ENCODE data around the gene CAPZB.

Gene CAPZB

DNA sequence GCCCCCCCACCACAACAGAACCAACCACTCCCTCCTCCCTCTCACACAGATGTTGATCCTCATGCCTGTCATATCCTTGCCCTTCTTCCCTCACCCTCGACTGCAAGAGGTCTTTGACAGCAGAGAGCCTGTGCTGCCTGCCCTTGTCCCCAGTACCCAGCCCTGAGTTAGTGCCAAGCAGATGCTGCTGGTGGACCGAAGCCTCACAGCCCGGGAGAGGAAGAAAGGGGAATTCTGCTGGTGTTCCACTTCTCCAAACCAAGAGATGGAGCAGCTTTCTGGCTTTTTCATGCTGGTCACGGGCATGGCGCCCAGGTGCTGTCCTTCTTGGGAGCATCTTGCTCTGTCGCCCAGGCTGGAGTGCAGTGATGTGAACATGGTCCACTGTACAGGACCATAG lies 104.1 kb downstream of the CAPZB start:
- no peak for DNase-seq

DNA sequence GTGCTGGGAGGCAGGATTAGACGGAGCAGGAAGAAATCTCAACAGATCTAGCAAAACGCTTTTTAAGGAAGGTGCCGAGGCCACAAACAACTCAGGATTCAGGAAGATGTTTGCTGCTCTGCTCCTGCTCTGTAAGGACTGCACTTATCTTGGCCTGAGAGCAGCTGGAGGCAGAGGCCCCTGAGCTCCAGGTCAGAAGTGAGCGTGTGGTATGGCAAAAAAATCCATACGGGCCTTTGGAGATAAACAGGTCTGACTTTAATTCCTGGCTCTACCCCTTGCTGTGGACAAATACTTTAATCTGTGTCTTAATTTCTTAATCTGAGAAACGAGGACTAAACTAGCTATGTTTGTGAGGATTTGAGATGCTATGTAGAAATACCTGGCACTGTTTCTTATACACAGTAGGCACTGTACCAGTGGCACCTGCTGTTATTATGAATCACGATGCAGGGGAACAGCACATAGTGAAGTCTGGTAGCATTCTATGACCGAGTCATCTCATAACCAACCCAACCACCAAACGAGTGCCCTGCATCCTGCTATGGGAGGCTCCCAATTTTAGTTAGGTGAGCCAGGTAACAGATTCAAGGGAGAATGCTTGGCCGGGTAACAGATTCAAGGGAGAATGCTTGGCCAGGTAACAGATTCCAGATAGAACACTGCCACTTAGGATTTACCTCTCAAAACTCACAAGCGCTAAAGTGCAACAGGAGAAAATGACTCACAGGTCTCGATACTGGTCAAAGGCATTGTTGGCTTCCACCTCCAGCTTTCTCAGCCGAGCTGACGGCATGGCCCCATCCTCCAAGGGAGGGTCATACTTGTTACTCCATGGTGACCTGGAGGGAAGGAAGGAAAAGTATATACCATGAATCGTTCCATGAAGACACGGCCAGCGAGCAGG lies 107.3 kb downstream of the CAPZB start:
- DNase-seq = no peak

DNA sequence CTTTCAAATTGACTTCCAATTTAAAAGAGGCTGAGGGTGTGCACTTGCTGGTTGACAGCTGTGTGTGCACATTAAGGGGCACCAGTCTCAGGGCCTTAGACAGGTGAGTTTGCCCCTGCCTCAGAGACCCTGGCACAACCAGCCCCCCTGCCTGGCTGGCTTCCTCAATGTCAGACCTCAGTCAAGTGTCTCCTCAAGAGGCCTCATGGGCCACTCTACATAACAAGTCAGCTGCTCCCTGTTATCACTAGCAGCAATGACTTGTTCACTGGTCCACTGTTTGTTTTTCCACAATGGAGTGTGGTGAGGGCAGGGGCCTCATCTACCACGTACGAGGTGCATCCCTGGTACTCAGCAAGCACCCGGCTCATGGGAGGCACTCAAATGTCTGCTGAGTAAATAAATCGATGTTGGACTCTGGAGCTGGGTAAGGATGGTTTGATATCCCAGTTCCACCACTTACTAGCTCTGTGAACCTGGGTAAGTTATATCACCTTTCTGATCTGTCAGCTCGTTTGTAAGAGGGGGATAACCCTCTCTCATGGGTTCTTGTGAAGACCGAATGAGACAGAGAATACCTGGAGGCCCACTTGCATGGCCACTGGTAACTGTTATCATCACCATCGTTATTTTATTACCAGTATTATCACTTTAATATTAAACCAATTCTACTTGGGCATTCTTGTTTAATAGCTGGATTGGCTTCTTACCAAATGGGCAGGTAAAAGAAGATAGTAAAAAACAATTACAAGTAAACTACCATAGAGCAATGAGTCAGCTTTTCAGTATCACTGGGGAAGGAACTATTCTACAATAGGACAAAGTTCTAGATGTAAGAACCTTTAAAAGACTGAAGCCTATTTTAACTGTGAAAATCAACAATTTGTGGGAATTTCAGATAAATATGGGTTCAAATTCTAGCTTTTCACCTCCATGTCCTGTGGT lies 108.6 kb downstream of the CAPZB start:
- DNase-seq = no peak

DNA sequence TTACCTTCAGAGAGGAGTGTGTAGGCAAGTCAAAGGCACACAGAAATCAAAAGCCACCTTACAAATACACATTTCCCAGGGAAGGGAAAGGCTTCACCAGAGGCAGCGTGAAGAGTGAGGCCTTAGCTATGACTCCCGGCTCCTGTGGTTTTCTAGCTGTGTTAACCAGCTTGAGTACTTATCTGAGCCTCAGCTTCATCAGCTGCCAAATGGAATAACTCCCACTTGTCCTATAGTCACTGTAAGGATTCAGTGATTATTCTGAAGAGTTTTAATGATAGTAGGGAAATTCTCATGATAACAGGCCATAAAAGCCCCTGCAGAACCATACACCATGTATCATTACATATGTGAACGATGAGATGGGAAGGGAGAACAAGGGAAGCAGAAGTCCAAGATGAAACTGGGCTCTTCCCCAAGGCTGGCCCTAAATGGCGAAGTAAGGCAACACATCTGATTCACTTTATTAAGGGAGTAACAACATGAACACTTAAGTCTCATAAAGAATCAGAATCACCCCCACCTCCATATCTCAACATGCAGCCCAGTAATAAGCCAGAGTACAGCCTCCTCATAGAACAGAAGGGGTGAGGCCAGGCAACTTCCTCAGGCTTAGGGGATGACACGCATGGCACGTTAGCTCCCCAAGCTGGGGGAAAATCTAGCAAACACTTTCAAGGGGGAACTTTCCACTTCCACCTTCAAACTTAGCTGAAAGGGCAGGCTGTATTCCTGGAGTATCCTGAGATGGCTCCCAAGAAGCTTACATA lies 109.5 kb downstream of the CAPZB start:
- DNase-seq = no peak

DNA sequence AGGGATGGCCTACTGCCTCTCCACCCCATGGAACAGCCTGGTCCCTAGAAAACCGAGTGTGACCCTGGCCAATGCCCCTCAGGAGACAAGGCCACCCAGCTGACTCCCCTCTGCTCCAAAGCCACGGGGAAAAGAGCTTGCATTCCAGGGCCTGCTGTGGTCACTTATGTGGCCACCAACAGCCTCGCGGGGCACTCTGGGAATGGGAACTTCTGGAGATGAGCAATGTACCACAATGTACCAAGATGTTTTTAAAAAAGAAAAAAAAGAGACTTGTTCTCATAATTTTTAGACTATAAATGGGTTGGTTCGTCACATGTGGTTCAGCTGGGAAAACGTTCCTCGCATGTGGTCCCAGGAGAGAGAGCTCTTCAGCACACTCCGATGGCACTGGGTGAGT lies 110.4 kb downstream of the CAPZB start:
- no peak for DNase-seq

DNA sequence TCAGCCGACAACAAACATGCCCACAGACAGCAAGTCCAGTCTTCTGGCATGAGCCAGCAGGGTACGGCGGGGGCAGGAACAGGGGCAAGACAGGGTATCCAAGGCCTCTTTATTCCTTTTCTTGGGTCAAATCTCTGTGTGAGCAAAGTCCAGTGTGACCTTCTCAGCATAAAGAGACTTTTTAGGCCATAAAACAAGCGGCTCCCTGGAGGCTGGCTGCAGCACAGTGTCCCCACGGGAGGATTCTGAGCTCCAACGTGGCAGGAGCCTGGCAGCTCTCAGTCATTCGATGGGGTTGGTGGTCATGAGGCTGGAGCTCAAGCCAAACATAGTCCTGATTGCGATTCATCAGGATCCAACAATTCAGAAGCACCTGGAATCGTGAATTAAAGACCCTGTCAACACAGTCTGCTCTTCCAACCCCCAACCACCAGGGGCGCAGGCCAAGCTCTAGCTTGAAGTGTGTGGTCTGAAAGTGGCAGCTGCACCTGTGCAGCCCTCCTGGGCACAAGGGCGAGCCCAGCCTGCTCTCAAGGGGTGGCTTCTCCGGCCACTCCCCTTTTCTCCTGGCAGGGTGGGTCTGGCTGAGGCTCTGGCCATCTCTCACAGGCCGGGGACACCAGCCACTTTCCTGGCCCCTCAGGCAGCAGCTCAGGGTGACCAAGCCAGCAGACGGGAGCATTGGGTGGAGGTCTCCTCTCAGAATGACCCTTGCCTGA lies 111.1 kb downstream of the CAPZB start:
- peak; percentile 41 for DNase-seq

DNA sequence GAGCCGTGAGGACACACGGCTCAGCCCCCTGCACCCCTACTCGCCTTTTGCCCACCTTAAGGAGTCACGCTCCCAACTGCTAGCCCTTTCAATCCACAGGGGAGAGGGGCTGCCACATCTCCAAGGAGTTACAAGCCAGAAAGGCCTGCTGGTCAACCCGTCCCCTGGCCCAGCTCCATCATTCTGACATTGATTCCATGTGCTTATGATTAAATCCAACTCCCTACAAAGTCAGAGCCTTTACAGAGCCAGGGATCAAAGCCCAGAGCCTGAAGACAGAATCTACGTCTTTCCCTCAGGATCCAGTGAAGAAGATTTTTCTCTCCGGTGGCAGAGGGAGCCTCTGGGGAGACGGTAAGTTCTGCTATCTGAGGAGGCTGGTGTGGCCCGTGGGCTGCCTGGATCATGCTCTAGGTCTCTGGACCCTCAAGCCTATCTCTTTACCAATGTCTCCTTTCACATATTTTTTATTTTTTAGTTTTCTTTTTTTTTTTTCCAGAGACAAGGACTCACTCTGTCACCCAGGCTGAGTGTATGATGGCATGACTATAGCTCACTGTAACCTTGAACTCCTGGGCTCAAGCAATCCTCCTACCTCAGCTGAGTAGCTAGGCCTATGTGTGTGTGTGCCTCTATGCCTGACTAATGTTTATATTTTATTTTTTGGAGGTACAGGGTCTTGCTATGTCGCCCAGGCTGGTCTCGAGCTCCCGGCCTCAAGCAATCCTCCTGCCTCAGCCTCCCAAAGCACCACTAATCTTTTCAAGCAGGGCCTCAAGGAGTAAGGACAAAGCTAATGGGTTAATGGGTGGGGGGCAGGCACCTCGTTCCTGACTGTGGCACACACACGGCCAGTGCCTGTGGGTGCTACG lies 111.9 kb downstream of the CAPZB start:
- no peak for DNase-seq

DNA sequence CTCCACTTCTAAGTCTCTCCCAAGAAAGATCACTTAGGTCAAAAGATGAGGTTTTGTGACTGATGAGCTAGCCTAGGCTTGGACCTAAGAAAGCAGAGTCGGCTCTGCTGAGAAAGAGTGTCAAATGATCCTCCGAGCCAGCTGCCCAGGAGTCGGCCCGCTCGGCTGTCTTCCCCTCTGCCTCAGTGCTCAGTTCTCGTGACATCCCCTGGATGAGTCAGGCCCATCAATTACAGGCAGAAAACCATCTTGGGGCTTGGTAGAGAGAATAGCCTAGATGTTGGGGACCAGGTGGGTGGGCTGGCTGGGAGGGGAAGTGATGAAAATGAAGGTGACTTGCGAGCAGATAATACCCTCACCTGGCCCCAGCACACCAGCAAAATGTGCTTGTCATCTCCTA lies 112.7 kb downstream of the CAPZB start:
- DNase-seq = no peak

DNA sequence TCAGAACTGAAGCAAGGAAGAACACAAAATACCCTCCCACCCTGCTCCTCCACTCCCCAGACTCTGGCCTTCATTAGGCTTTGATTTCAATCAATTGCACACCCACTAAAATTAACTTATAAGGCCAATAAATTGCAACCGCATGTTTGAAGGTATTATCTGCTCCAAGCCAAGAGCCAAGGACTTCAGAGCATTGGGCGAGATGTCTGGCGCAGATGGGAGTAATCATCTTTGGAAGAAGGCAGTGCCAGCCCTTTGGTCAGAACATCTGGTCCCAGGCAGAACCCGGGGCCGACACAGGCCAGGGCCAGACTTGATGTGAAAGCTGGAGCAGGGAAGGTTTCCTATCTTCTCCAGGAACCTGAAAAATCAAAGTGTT lies 113.2 kb downstream of the CAPZB start:
- DNase-seq = no peak

DNA sequence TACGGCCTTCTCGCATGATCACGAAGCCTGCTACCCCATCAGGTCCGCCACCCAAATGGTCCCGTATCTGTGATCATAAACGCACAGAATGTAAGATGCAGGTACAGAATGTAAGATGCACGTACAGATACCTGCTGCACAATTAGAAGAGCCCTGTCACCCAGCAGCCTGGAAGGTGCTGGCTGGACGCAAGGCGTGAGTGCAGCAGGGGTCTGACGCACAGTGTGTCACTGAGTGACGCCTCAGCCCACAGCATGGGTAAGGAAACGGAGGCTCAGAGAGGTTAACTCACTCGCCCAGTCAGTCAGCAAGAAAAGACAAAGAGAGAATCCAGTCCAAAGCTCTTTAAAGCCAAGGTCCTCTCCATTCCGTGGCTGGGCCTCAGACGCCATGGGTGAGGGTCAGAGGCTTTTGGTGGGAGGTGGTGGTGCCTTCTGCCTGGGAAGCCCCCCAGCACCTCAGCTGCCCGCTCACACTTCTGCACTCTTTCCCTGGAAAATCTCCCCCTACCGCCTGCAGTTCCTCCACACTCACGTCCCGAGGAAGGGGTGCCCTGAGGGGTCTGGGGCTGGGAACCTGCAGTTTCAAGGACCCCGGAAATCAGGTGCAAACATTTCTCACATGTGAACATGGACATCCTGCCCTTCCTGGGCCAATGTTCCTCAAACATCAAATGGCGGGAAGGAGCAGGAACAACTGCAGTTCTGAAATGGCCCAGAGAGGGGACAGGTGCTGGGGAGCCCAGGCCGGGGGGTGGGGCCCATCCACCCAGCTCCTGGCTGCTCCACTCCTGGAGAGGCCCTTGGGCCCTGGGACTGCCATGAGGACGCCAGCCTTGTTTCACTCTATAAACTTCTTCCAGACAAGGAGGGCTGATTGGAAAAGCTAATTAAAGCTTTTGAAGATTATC lies 113.9 kb downstream of the CAPZB start:
- DNase-seq = no peak

DNA sequence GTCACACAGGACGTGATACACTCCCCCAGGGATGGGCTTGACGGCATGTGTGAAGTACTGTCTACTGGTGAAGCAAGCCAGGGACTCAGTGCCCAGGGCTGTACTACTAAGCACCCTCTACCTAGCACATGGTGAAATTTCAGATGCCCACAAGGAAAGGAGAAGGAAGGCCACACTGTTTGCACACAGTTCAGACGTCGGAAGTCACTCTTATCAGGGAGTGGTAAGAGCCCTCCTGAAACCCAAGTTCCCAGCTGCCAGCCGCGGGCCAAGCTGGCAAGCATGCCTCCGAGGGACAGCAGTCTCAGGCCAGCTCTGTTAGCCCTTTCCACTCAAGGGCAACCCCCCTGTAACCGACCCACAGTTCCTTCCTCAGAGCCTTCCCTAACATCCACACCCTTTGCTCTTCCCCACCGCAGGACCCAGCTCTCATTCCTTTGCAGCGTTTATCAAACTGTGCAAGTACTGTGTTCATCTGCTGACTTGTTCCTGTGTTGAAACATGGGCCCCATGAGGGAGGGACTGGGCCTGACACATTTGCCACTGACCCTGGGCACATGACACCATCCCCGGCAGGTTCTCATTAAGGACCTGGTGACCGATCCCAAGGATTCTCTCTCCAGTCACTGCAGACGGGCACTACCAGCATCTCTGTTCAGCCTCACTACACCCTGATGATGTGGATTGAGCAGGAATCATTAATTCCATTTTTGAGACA lies 114.7 kb downstream of the CAPZB start:
- DNase-seq = no peak

DNA sequence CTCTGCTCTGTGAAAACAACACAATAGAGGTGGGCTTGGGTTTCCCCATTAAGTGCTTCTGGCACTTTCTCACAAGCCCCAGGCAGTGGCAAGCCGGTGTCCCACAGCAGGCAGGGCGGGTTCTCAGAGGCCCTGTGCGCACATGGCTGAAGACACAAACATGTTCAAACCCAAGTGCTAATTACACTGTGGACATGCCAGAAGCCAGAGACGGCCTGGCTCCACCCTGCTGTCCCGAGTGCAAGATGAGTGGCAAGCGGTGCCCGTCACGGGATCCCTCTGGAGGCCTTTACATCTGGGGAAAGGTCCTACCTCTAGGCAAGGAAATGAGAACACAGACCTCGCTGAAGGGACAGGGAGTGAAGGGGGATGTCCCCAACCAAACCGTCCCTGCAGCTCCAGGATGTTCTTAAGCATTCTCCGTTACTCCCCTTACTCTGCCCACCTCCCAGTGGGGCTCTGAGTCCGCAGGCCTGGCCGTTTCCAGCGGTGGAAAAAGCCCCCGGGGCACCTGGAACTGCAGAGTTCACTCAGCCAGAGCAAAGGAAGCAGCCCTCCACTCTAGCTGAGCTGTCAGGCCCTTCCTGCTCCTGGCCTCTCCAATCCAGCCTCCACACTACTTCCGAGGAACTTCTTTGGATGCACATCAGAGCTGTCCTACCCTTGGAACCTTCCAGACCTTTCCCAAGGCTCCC lies 115.8 kb downstream of the CAPZB start:
- no peak for DNase-seq

DNA sequence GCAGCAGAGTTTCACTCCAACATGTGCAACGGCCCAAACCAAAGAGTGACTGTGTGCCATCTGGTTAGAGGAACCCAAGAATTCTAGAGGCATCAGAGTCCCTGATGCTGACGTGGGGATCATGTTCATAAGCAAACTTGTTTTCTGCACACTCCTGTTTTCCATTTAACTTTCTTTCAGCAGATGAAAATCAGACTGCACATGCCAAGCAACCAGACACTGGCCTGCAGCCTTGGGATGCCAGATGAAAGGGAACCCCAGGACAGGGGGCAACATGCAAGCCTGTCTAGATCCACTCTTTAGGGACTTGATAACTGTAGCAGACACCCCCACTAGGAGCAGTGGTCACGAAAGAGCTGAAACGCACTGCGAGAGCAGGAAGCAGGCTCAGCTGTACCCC lies 116.4 kb downstream of the CAPZB start:
- DNase-seq = no peak

DNA sequence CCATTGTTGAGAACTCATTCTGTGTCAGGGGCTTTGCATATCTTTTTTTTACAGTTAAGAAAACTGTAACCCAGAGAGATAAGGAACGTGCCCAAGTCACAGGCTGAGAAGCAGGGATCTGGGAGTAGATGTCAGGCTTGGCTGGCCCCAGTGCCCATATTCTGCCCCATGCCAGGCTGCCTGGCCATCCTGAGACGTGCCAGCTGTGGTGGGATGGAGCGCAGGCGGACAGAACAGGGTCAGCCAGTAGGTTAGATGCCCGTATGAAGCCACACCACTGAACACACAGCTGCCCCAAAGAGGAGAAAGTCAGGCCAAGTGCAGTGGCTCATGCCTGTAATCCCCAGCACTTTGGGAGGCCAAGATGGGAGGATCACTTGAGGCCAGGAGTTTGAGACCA lies 117.3 kb downstream of the CAPZB start:
- DNase-seq = no peak

DNA sequence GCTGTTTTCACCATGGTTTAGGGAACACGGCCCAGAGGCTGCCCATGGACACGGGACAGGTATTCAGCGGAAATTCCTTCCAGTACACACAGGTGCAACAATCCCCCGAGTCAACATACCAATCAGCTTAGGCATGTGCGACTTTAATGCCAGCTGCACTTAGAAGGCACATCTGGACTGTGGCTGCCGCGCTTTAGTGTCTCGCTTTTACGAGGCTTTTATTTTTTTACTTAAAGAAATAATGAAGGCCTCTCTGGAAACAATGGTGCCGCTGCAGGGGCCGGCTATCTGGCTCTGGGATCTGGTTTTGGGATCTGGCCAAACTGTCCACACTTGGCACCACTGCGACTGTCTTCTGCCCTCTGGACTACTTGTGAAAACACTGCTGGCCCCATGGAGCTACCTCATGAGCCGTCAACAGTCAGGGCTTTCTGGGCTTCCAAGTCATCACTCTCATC lies 117.7 kb downstream of the CAPZB start:
- no peak for DNase-seq

DNA sequence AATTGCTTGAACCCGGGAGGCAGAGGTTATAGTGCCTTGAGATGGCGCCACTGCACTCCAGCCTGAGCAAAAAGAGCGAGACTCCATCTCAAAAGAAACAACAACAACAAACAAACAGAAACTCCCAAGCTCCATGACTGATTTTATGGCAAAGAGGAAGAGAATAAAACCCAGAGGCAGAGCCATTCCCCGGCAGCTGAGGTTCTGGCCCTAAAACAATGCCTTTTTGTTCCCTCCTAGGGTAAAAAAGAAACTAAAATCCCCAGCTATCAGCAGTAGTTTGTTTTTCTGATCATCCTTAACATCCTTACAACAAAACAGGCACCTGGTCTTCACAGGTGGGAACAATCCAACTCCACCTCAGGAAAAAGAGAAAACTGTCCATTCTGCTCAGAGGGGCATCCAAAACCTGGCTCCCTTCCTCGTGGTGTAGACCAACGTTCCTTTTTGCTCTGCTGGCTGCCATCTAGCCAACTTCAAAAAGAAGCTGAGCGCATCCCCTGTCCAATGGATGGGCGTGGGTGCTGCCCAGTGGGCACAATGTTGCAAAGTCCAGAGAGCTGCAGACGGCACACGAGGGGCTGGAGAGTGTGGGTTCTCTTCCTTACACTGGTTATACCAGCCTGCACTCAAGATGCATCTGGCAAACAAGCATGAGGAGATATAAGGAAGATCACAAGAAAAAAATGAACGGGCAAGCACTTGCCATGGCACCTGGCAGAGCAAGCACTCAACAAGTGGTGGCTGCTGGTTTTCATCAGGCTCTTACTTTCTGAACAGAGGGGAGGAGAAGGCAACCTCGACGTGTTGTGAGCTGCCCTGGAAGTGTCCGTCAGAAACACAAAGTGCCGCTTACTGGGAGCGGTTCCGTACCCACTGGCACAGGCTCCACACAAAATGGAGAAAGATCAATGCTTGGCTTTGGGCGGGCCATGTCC lies 118.5 kb downstream of the CAPZB start:
- DNase-seq = no peak

DNA sequence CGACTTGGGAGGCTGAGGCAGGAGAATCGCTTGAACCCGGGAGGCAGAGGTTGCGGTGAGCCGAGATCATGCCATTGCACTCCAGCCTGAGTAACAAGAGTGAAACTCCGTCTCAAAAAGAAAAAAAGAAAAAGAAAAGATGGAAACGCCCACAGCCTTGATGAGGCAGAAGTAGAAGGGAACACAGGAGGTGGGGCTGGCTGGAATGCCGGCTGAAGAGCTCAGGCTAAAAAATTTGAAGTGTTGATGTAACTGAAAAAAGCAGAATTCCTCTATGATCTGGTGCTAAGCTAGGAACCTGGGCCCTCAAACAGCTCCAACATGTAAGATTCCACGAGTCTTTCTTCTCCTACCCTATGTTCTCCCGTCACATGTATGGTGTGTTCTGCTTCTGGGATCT lies 119.6 kb downstream of the CAPZB start:
- no peak for DNase-seq
